ENCODE measurements around the gene PPFIA1. TPM values are rescaled to one million over a fixed set of nuclear protein-coding genes. Genes with fewer than 3 reads are reported as not detected.
"Not testable (repeated sequence)": the region's sequence is repeated elsewhere in the genome, so short reads cannot be mapped to it uniquely, and the experiment has no call there.

PPFIA1 gene
- total and polyA plus RNA-seq, 7 donors = 13.2 to 62.1 (median 43.4) TPM

- H3K9me3 ChIP-seq = no peaks in the 10 kb centered on the region
- TF ChIP-seq POLR2AphosphoS5 (IDR thresholded peaks at IDR 0.05) = no peak
- no peak for TF ChIP-seq CTCF (IDR thresholded peaks at IDR 0.05)
- TF ChIP-seq EP300 (IDR thresholded peaks at IDR 0.05) = no peak
- TF ChIP-seq POLR2A (IDR thresholded peaks at IDR 0.05) = no peak
- no peak overlapping the region for H3K27ac ChIP-seq
- peaks cover 28 to 43% (median 33%) of the 10 kb centered on the region in 4 donors for H3K36me3 ChIP-seq
- peaks cover 0 to 37% (median 28%) of the 10 kb centered on the region in 4 donors for H3K4me1 ChIP-seq
- WGBS, 2 donors = 93 to 95% methylated on average over 11 of the region's 11 CpGs
- no peak overlapping the region for H3K4me3 ChIP-seq
- no peak for DNase-seq
- intact Hi-C loops (cut with DNase I) = loop anchor here (5.0 kb wide), 1 partner anchor 77 kb away; no protein-coding TSS in a partner anchor
- no peaks in the 10 kb centered on the region for H3K27me3 ChIP-seq
These were observed 133.8 kb downstream of the PPFIA1 start for GRCh38 chr11:70404244-70404643.

DNA sequence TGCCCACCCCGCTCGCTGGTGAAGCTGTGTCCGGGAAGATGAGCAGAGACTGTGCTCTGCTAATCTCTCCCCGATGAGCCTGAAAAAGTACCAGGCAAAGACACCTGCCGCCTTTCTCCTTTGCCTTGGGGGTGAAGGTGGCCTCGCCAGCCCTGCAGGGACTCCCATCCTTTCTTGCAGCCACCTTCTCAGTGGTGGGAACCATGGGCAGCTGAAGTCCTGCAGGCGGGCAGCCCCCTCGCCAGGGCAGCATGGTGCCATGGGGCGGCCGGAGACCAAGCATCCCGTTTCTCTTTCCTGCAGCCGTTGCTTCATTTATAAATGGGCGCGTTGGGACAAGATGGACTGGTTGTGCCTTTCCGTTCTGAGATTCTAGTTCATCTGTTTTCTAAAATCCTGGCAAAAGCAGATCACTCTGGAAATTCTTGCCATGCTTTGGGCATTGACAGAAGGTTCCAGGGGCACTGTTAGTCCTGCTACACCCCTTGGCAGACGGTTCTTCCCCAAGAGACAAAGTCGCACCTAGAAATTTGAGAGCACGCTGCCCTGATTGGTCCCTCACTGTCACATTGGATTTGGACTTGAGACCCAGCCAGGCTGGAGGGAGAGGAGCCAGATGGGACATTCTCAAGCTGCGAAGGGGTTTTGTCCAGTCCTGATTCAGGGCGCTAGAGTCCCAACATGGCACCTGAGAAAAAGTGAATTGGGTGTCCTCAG lies 135.3 kb downstream of the PPFIA1 start:
- TF ChIP-seq CTCF (IDR thresholded peaks at IDR 0.05) (no peak), POLR2AphosphoS5 (IDR thresholded peaks at IDR 0.05) (no peak), POLR2A (IDR thresholded peaks at IDR 0.05) (no peak), EP300 (IDR thresholded peaks at IDR 0.05) (no peak)

DNA sequence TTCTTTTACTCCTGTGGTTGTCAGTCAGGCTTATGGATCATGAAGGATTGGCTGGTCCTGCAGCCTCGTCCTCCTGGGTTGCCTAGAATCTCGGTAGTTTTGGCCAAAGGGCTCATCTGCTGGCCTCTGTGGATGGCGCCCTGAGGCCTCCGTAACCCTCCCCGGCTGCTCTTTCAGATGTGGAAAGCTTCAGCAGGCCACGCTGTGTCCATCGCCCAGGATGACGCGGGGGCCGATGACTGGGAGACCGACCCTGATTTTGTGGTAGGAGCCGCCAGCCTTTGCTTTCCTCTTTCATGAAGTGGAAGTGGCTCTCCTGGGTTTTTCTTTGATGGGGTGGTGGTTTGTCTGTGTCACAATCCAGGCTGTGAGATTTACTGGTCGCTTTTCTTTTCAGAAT lies 136.6 kb downstream of the PPFIA1 start:
- H3K4me1 ChIP-seq = peaks cover 0 to 8% (median 3%) of the 10 kb centered on the region in 4 donors
- WGBS, 2 donors = 87 to 94% methylated on average over 13 of the region's 13 CpGs
- DNase-seq = no peak
- no peak overlapping the region for H3K4me3 ChIP-seq
- no peaks in the 10 kb centered on the region for H3K27me3 ChIP-seq
- H3K27ac ChIP-seq = no peak overlapping the region
- H3K9me3 ChIP-seq = no peaks in the 10 kb centered on the region
- intact Hi-C loops (cut with DNase I) = no loop called here
- TF ChIP-seq EP300 (IDR thresholded peaks at IDR 0.05) (no peak), CTCF (IDR thresholded peaks at IDR 0.05) (no peak), POLR2A (IDR thresholded peaks at IDR 0.05) (no peak), POLR2AphosphoS5 (IDR thresholded peaks at IDR 0.05) (no peak)
- H3K36me3 ChIP-seq = peaks cover 51 to 72% (median 62%) of the 10 kb centered on the region in 4 donors

More for the DNA sequence above, 135.3 kb downstream of the PPFIA1 start:
- Histone ChIP-seq H3K27me3 (no peaks in the 10 kb centered on the region), H3K4me3 (no peak overlapping the region), H3K36me3 (peaks cover 41 to 59% (median 49%) of the 10 kb centered on the region in 4 donors), H3K27ac (no peak overlapping the region), H3K9me3 (no peaks in the 10 kb centered on the region), H3K4me1 (peaks cover 0 to 21% (median 12%) of the 10 kb centered on the region in 4 donors)
- WGBS, 2 donors = 95% methylated on average over 20 of the region's 20 CpGs
- intact Hi-C loops (cut with DNase I) = no loop called here
- DNase-seq = no peak

GRCh38 chr11:70407814-70408213 lies 137.3 kb downstream of the PPFIA1 start:
- H3K27ac ChIP-seq = no peak overlapping the region
- WGBS, 2 donors = 93% methylated on average over 6 of the region's 6 CpGs
- peaks cover 58 to 78% (median 67%) of the 10 kb centered on the region in 4 donors for H3K36me3 ChIP-seq
- H3K4me3 ChIP-seq = no peak overlapping the region
- no peak for TF ChIP-seq POLR2A (IDR thresholded peaks at IDR 0.05)
- TF ChIP-seq EP300 (IDR thresholded peaks at IDR 0.05) = no peak
- TF ChIP-seq CTCF (IDR thresholded peaks at IDR 0.05) = no peak
- no peak for TF ChIP-seq POLR2AphosphoS5 (IDR thresholded peaks at IDR 0.05)
- H3K9me3 ChIP-seq = no peaks in the 10 kb centered on the region
- DNase-seq = no peak
- H3K4me1 ChIP-seq = peaks cover 0 to under 1% (median under 1%) of the 10 kb centered on the region in 4 donors
- intact Hi-C loops (cut with DNase I) = no loop called here
- H3K27me3 ChIP-seq = no peaks in the 10 kb centered on the region

DNA sequence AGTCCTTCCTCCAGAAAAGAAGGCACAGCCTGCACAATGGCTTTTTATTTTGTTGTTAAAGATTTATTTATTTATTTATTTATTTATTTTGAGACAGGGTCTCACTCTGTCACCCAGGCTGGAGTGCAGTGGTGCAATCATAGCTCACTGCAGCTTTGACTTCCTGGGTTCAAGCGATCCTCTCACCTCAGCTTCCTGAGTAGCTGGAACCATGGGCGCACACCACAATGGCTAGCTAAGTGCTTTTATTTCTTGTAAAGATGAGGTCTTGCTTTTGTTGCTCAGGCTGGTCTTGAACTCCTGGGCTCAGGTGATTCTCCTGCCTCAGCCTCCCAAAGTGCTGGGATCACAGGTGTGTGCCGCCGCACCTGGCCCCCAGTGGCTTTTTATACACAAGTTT lies 137.8 kb downstream of the PPFIA1 start:
- peaks cover 58 to 84% (median 72%) of the 10 kb centered on the region in 4 donors for H3K36me3 ChIP-seq
- H3K27ac ChIP-seq; H3K27me3 ChIP-seq; H3K4me3 ChIP-seq; H3K4me1 ChIP-seq; DNase-seq; intact Hi-C loops (cut with DNase I); H3K9me3 ChIP-seq: not testable (repeated sequence)
- WGBS, 2 donors = 88 to 95% methylated on average over 4 of the region's 4 CpGs

Data from sigmoid colon (tissue), 7 donors.